H1 (cell line): ENCODE data around the gene CHD6. TPM values are rescaled to one million over a fixed set of nuclear protein-coding genes. Genes with fewer than 3 reads are reported as not detected.

Source experiments
- KDM4A ChIP-seq: IDR thresholded peaks from one replicate; pipeline ENCODE4 v1.7.1; 2012; ENCODE audit warnings: low read depth, mild to moderate bottlenecking, moderate library complexity, low read length, inconsistent platforms; ENCODE audit not compliant: severe bottlenecking
- PHF8 ChIP-seq: fragments of 200-600 bp; sonication (generic); conservative IDR thresholded peaks from 2 replicates; pipeline ENCODE4 v1.7.1; 2012; ENCODE audit warnings: low read depth, mild to moderate bottlenecking, inconsistent platforms, low read length, moderate library complexity
- POLR2AphosphoS5 ChIP-seq: IDR thresholded peaks from 2 replicates; pipeline ENCODE4 v1.6.1; 2011; ENCODE audit warnings: low read depth, low read length
- RAD21 ChIP-seq, 2 experiments: IDR thresholded peaks in 1 of 2; conservative IDR thresholded peaks in 1 of 2; 2 replicates each; pipeline ENCODE4 v1.6.1; 2011; ENCODE audit warnings: low read depth in 2 of 2, low read length in 2 of 2, improper control_type of control experiment in 1 of 2, inconsistent platforms in 1 of 2, mild to moderate bottlenecking in 1 of 2, moderate library complexity in 1 of 2
- RNF2 ChIP-seq: fragments of 200-900, 300-1000 bp; sonication (generic); IDR thresholded peaks from 2 replicates; pipeline ENCODE4 v1.7.1; 2016; ENCODE audit warnings: borderline replicate concordance, low read depth, mild to moderate bottlenecking, antibody characterized with exemption, low read length; ENCODE audit not compliant: poor library complexity, severe bottlenecking; ENCODE audit errors: missing control alignments
- TBP ChIP-seq: IDR thresholded peaks from 2 replicates; pipeline ENCODE4 v1.6.1; 2011; ENCODE audit warnings: low read depth, low read length, improper control_type of control experiment
- polyA plus RNA-seq, 7 experiments: library from polyadenylated mRNA; depleted of rRNA in 3 of 7; stranded (reverse) in 5 of 7; unstranded in 2 of 7; fragments of >200 nt in 5 of 7; fragments of 200-250 nt in 2 of 7; gene quantifications; 1 replicate in 5 of 7; 2 replicates in 1 of 7; 4 replicates in 1 of 7; pipeline versions ENCODE4 v1.2.1 to v1.2.3, GENCODE V29; 2011 to 2013; ENCODE audit warnings: missing spikeins in 2 of 7, mixed read lengths in 2 of 7
- total RNA-seq: library from RNA; stranded (reverse); fragmentation: NEBNext Ultra II Directional; extraction: Animal tissue kit (Norgen Biotek cat#: 25700); gene quantifications from 2 replicates; pipeline ENCODE4 v1.2.1, GENCODE V29; 2021

CHD6 gene
- total and polyA plus RNA-seq, 2 of the 8 experiments (the other 6 are each of a cell fraction or from before 2014, with no cell fraction given): 11.1 to 62.9 TPM

GRCh38 chr20:41507436-41507835, 110.7 kb downstream of the CHD6 start (continued):
- TF ChIP-seq RAD21 (IDR thresholded peaks at IDR 0.05 in 1 of 2, conservative IDR thresholded peaks at IDR 0.05 in 1 of 2; ENCODE audit: low read depth in 2 of 2, low read length in 2 of 2) (no peak), TBP (no peak), POLR2AphosphoS5 (no peak), PHF8 (no peak), KDM4A (no peak), RNF2 (no peak)
- TF ChIP-seq, all 59 proteins: peak for 0
